Hematopoietic multipotent progenitor cell treated with erythropoietin and hydrocortisone succinate and interleukin-3 and kit ligand, for 15 days (in vitro differentiated cells): ENCODE data around the gene MAP2K6.

Experiments
- DNase-seq: peaks from one replicate; pipeline ENCODE4 v3.0.0-alpha.2; 2015; ENCODE audit warnings: low spot score

MAP2K6 gene

DNA sequence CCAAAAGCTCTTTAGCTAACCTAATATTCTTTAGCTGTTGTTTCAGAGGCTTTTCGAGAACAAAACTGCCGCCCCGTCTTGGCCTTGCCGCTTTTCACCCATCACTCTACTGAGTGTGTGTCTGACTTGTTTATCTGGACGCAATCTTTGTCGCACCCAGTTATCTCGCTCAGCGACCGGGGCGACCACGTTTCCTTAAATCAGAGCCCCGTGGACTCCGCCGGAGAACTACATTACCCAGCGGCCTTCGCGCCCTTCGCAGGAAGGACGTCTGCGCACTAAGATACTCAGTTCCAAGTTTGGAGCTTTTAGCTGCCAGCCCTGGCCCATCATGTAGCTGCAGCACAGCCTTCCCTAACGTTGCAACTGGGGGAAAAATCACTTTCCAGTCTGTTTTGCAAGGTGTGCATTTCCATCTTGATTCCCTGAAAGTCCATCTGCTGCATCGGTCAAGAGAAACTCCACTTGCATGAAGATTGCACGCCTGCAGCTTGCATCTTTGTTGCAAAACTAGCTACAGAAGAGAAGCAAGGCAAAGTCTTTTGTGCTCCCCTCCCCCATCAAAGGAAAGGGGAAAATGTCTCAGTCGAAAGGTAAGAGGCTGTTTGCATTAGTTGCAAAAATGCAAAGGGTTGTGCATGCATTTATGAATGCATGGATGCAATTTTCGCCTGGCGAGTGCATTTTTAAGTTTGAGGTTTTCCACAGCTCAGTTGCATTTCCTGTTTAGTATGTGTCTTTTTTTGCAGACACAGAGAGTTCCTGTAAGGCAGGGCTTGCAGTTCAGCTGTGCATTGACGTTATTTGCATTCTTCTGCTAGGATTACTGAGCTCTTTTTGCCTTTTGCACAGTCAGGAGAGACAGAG is at the start of gene MAP2K6:
TSS of gene MAP2K6 (plus strand) at position 290 of the 867 bp plus-strand sequence. CDS start at position 578, 288 bp downstream.
- DNase-seq = no peak

DNA sequence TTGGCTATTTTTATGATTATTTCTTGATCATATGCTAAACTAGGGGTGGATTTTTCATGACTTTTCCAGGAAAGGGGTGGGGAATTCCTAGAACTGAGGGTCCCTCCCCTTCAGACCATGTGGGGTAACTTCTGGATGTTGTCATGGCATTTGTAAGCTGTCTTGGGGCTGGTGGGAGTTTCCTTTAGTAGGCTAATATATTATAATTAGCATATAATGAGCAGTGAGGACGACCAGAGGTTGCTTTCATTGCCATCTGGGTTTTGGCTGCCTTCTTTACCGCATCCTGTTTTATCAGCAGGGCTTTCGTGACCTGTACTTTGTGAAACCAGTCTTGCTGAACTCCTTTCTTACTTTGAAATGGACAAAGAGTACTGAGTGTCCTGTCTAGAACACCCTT is 47.2 kb upstream of the MAP2K6 start:
- DNase-seq = no peak

DNA sequence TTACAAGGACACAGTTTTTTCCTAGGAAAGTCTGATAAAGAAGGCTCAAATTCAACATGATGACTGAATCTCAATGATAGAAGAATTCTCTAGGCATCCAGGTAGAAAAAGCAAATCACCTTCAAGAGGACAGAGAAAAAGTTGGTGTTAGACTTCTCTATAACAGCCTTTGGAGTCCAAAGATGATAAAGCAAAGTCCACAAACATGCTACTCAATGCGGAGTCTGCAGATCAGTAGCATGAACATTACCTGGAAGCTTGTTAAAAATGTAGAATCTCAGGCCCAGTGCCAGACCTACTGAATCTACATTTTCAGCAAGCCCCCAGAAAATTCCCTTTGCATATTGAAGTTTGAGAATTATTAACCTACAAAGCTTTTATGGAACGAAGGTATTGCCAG is 41.4 kb upstream of the MAP2K6 start:
- no peak for DNase-seq

DNA sequence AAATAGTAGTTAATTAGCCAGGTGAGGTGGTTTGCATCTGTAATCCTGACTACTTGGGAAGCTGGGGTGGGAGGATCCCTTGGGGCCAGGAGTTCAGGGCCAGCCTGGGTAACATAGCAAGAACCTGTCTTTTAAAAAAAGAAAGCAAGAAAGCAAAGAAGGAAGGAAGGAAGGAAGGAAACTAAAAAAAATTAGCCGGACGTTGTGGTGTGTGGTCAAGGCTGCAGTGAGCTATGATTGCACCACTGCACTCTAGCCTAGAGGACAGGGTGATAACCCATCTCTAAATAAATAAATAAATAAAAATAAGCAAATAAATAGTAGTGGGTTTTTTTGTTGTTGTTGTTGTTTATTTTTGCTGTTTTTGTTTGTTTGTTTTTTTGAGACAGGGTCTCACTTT is 39.3 kb upstream of the MAP2K6 start:
- DNase-seq = no peak

DNA sequence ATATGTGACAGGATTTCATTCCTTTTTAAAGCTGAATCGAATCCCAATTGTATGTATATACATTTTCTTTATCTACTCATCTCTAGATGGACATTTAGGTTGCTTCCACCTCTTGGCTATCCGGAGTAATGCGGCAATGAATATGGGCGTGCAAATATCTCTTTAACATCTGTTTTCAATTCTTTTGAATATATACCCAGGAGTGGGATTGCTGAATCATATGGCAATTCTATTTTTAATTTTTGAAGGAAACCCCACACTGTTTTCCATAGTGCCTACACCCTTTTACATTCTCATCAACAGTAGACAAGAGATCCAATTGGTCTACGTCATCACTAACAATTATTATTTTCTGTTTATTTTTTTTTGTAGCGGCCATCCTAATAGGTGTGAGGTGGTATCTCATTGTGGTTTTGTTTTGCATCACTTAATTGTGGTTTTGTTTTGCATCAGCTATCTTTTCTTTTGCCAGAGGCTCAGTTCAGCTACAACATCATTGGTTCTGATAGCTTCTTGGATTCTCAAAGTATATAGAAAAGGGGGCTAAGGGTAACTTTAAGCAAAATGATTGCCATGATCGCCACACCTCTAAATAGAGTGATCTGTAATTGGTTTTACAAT is 25.6 kb upstream of the MAP2K6 start:
- no peak for DNase-seq

DNA sequence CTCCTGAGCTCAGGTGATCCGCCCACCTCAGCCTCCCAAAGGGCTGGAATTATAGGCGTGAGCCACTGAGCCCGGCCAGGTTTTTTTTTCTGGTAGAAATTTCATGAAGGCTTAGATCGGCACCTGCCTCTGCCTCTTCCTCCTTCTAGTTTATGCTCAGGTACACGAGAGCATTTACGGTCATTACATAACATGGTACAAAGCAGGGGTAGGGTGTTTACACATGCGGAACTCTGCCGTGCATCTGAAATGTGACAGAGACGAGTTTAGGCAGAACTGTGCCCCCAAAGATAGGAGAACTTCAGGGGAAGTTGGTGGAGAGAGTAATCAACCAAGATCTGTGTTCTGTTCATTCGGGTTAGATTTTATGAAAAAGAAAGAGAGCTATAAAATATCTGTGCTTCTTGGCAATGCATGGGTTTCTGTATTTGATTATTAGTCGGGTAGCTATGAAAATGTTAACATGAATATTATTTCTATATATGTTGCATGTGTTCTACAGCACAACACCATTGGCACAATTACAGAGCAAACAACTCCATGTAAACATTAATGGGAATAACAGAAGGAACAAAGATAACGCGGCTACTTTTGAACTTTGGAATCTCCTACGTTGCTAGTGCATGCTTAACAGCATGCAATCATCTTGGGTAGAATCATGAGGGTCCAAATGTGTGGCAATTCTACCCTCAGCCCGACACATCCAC is 23.5 kb upstream of the MAP2K6 start:
- DNase-seq = no peak

DNA sequence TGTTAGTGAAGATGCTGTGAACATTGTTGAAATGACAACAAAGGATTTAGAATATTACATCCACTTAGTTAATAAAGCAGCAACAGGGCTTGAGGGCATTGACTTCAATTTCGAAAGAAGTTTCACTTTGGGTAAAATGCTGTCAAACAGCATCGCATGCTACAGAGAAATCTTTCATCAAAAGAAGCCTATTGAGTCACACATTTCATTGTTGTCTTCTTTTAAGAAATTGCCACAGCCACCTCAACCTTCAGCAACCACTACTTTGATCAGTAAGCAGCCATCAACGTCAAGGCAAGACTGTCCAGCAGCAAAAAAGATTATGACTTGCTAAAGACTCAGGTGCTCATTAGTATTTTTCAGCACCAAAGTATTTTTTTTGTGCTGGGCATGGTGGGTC is 13.2 kb upstream of the MAP2K6 start:
- DNase-seq = no peak

DNA sequence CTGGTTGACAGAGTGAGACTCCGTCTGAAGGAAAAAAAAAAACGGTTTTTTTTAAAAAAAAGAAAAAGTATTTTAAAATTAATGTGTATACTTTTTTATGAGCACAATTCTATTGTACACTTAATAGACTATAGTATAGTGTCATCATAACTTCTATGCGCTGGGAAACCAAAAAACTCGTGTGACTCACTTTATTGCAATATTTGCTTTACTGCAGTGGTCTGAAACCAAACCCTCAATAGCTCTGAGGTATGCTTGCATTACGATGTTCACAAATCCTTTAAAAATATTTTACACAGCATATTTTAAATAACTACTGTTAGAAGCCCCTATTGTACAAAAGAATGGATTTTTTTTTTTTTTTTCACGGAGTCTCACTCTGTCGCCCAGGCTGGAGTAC is 12.4 kb upstream of the MAP2K6 start:
- no peak for DNase-seq

DNA sequence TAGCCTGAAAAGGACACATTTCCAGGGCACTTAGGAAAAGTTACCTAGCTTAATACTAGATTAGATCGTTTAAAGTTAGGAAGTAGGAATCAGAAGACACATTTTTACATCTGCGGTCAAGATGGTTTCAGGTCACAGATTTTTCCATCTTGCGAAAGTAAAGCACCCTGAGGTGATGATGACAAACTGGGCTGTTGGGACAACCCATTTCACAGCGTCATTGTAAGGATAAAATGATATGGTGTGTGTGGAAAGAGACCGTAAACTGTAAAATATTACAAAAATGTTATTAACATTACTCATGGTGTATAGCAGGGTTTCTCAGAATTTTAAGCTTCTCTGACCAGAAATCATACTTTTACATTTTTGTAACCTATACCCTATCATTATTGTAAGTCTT is 10.1 kb upstream of the MAP2K6 start:
- no peak for DNase-seq

DNA sequence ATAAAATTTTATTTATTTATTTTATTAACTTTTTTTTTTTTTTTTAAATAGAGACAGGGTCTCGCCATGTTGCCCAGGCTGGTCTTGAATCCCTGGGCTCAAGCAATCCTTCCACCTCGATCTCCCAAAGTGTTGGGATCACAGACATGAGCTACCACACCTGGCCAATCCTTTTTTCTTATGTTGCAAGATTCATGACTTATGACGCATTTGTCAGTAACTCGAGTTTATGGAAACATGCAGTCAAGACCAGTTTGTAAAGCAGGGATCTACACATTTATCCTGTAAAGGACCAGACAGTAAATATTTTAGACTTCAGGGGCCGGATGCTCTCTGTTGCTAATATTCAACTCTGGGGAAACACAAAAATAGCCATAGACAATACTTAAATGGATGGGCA is 9.4 kb upstream of the MAP2K6 start:
- DNase-seq = no peak

DNA sequence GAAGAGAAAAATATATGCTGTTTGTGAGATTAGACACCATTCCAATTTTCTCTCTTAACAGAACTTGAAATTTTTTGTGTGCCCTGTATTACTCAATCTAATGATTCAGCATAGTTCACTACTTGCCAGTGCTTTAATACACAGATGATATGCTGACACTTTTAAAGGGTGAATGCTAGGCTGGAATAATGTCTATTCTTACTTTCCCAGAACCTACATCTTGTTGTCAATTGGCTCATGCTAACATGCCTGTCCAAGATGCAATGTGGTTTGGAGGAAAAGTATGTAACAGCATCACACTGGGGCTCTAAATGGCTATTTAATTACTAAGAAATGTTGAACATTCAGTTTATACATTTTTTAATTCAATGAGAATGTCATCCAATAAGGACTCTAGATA is 7.6 kb upstream of the MAP2K6 start:
- no peak for DNase-seq

DNA sequence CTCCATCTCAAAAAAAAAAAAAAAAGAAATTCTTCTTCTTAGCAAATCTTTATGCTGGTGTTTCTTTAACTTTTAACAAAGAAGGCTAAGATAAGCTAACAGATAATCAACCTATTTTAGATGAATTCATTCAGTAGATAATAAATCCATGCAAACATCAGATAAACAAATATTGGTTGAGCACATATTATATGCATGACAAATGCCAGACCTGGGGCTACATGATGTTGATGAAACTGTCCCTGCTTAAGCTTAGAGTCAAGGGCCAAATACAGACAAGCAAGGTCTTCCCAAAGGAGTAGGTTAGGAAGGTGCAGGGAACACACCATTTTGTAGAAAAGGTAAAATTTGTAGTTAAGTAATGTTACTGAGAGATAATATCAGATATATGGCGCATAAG is 6.7 kb upstream of the MAP2K6 start:
- DNase-seq = no peak

DNA sequence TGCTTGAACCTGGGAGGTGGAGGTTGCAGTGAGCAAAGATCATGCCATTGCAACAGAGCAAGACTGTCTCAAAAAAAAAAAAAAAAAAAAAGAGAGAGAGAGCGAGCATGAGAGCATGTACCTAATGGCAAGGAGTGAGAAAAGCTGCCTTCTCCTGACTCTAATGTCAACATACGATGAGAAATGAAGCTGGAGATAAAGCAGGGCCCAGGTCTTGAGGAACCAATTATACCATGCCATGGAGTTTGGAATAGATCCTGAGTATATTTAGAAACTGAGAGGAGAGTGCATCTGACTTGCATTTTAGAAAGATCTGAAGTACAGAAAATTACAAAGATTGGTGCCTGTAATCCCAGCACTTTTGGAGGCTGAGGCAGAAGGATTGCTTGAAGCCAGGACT is 3.8 kb upstream of the MAP2K6 start:
- DNase-seq = no peak

DNA sequence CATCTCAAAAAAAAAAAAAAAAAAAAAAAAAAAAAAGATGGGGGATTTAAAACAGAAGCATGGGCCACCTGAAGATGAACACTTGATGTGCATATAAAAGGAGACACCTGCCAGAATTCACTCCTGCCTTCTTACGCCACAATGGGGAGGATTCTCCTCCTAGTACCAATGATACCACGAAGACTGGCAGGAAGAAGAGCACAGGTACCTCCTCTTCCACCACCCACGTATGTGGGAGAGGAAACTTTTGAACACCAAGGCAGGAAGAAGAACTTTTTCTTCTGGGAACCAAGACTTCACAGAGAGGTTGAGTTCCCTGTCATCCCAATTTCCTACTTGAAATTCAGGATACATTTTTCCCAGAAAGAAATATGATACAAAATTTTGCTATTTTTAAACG is 2.7 kb upstream of the MAP2K6 start:
- no peak for DNase-seq

DNA sequence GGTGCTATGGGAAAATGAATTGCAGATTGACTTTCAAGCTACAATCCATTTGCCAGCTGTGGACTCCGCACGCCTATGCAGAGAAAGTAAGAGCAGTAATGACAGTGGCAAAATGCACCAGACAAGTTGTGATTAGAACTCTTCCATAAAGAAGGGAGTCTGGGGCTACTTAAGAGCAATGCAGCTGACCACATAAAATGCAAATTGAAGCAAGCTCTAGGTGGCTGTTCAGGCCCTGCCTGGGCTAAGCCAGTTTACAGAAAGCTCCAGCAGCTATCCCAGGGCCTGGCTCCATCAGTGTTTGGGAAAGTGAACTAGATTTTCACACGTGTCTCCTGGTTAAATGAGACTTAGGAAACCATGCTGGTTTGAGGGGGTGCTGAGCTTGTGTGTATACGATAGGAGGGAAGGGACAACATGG is 2.2 kb upstream of the MAP2K6 start:
- no peak for DNase-seq

DNA sequence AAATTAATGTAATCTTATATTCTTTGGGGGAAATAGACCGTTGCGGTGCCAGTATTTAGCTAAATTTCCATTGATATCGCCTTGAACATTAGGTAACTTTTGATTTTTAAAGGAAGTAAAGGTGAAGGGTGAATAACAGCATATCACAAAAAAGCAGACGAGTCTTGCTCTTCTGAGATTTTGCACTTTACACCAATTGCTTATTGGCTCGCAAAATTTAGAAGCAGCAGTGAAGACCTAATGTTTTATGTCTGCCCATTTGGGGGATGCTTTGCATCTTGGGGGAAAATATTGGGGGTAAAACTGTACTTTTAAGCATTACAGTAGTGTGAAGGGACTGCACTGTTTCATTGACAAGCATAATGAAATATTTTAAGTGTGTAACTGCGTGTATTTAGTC is 934 bp downstream of the MAP2K6 start:
- no peak for DNase-seq

DNA sequence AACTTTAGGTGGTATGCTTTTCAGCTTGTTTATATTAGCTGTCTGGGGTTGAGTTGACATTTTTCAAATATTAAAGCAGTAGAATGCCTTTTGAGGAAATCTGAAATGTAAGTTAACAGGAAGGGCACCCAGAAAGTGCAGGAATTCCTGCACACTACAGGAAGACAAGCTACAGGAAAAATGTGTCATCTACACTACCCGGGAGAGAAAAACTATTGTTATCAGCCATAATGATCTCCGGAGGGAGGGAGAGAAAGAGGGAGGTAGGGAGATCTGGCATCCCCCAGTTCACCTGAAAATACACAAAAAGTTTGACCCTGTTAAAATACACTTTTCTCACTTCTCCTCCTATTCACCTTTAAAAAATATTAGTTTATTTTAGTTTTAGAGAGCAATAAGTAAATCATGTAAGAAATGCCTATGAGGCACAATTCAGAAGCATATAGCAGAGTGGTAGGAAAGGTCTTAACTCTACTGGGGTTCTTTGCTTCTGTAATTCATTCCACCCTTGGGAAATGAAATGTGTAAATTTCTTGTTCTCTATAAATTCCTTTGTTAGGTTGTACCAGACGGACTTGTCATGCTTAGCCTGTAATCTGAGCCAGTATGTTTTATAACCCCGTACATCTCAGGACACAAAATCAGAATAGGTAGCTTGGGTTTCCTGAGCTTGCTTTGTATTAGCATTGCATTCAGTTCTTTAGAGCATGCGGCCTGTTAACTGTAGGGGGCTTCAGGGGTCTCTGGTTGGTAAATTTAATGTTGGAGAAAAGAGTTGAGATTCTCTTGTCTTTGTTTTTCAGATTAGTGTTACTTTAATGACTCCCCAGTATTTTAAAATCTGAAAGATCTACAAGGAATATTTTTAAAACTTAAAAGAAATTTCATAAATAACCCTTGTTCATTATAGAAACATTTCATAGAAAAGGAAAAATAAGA is 3.3 kb downstream of the MAP2K6 start:
- no peak for DNase-seq

DNA sequence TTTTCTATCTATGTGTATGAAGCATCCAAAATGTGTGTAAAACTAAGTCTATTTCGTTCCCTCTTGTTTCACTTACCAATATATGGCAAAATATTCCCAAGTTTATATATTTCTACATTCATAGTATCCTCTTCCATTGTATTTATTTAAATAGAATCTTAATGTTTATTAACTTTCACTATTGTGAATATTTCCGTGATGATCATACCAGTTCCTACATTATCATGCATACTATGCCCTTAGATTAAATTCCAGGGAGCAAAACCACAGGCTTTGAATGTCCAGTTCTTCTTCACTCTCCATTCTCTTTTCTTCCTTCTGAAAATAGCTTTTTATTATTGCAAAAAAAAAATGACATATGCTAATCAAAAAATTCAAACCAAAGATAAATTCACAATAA is 4.0 kb downstream of the MAP2K6 start:
- DNase-seq = no peak

DNA sequence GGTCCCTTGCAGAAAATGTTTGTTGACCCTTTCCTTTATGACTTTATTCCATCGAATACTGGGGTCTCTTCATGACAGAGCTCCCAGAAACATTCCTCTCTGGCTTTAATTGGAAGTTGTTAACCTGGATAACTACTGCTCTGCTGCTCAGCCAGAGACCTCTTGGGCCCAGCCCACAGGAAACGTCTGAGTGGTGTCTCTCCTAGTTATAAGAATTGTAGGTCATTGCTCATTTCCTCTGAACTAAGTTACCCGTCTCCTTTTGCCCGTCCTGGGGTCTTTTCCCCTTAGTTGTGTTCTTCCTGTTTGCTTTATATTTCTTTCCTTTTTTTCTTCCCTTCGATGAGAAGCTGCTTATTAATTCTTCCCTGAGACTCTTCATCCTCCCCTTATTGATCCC is 9.0 kb downstream of the MAP2K6 start:
- DNase-seq = no peak

DNA sequence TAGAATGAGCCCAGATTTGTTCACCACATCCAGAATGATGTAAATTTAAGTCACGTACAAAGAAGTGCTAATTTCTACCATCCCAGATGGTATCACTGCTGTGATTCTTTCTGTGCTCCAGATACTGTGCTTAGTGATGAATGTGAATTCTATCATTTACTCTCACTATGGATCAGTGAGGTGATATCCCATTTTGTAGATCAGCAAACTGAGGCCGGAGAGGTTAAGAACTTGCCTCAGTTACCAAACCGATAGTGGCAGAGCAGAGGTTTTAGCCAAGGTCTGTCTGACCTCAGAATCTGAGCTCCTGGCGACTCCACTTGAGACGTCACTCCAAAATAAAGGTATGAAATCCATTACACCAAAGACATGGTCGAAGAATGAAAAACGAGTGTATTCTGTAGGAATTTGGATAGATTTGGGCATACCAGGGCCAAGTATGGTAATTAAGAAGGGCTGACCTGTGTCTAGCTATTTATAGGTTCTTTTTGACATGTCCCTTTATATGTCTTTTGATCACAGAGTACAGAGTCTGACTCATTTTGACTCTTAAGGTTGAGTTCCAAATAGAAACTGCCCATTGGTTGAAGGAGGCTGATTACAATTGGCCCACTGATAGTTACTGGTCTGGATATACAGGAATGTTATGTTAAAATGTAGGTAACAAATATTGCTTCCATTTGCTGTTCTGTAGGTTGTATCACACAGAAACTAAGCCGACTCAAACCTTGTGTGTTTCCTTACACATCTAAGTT is 10.0 kb downstream of the MAP2K6 start:
- DNase-seq = no peak

DNA sequence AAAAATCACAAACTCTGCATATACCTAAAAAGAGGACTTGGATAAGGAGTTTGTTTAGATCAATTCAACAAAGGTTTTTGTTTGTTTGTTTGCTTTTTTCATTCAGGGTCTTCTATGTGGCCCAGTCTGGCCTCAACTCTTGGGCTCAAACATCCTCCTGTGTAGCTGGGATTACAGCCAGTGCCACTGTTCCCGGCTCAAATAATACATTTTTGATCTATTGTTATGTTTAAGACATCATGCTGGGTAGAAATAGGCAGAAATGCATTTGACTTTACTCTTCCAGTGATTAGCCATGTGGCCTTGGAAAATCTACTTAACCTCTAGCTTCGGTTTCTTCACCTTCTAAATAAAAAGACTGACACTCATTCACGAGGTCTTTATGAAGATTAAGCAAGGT is 11.5 kb downstream of the MAP2K6 start:
- DNase-seq = no peak
